ENCODE data around the gene SYNE4. TPM values are rescaled to one million over a fixed set of nuclear protein-coding genes. Genes with fewer than 3 reads are reported as not detected.
A peak's percentile ranks its signal among the peaks of the same experiment; 100 is the strongest.

SYNE4 gene
- total and polyA plus RNA-seq, 9 of the 15 experiments (the other 6 are each of a cell fraction or from before 2014, with no cell fraction given) = 0.03 to 0.65 (median 0.29) TPM

GRCh38 chr19:35995048-35995993 is 13.3 kb downstream of the SYNE4 start, which contains the start of gene SDHAF1 (continued):
- no peak for TF ChIP-seq PATZ1 (CRISPR knock-in tag; IDR thresholded peaks at IDR 0.05; ENCODE audit: borderline replicate concordance)
- no peak for TF ChIP-seq TAF15 (IDR thresholded peaks at IDR 0.05; ENCODE audit: low read depth, low read length)
- TF ChIP-seq ZNF140 (CRISPR knock-in tag; IDR thresholded peaks at IDR 0.05) = no peak
- TF ChIP-seq HDAC6 (IDR thresholded peaks at IDR 0.05; ENCODE audit: low read depth, low read length) = no peak
- TF ChIP-seq THRB (CRISPR knock-in tag; conservative IDR thresholded peaks at IDR 0.05) = no peak
- no peak for TF ChIP-seq GTF3C2 (IDR thresholded peaks at IDR 0.05; ENCODE audit: borderline replicate concordance, extremely low read depth, insufficient read length)
- TF ChIP-seq HMG20A (CRISPR knock-in tag; conservative IDR thresholded peaks at IDR 0.05) = no peak
- TF ChIP-seq DDX20 (tag; IDR thresholded peaks at IDR 0.05; ENCODE audit: low read depth) = no peak
- no peak for TF ChIP-seq CREBBP (IDR thresholded peaks at IDR 0.05; ENCODE audit: low read depth, low read length)
- TF ChIP-seq ZBTB12 (CRISPR knock-in tag; IDR thresholded peaks at IDR 0.05) = peak; percentile 82
- TF ChIP-seq GMEB1 (CRISPR knock-in tag; IDR thresholded peaks at IDR 0.05) = peak; percentile 57
- TF ChIP-seq TFAP4 (CRISPR knock-in tag; IDR thresholded peaks at IDR 0.05; ENCODE audit: borderline replicate concordance) = peak; percentile 96

Measured in K562 (cell line).